GM19240 (cell line): ENCODE results near the gene GOLGA6D.
"Not testable (repeated sequence)": the region's sequence is repeated elsewhere in the genome, so short reads cannot be mapped to it uniquely, and the experiment has no call there.

Source experiments
- DNase-seq: peaks from one replicate; pipeline ENCODE4 v3.0.0; 2011; ENCODE audit warnings: low spot score; ENCODE audit not compliant: insufficient read length

Gene GOLGA6D

DNA sequence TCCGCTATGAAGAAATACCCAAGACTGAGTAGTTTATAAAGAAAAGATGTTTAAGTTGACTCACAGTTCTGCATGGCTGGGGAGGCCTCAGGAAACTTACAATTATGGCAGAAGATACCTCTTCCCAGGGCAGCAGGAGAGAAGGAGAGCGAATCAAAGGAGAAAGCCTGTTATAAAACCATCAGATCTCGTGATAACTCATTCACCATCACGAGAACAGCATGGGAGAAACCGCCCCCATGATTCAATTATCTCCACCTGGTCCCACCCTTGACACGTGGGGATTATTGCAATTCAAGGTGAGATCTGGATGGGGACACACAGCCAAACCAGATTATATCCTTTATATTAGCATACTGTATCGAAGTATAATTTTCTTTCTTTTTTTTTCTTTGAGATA lies 49.5 kb downstream of the GOLGA6D start:
- not testable (repeated sequence) for DNase-seq

DNA sequence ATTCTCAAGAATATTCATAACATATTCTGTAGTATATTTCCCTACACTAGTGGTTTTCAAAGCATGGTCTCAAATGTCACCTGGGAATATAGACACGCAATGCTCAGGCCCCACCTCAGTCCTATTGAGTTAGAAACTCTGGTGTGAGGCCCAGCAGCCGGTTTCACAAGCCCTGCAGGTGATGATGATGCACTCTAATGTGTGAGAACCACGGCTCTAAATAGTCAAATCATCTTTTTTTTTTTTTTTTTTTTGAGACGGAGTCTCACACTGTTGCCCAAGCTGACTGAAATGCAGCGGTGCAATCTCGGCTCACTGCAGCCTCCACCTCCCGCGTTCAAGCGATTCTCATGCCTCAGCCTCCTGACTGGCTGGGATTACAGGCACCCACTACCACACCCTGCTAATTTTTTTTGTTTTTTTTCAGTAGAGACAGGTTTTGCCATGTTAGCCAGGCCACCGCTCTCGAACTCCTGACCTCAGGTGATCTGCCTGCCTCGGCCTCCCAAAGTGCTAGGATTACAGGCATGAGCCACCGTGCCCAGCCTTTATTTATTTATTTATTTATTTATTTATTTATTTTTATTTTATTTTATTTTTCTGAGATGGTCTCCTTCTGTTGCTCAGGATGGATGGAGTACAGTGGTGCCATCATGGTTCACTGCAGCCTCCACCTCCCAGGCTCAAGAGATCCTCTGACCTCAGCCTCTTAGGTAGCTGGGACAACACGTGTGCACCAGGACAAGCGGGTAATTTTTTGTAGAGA lies 51.2 kb downstream of the GOLGA6D start:
- not testable (repeated sequence) for DNase-seq

DNA sequence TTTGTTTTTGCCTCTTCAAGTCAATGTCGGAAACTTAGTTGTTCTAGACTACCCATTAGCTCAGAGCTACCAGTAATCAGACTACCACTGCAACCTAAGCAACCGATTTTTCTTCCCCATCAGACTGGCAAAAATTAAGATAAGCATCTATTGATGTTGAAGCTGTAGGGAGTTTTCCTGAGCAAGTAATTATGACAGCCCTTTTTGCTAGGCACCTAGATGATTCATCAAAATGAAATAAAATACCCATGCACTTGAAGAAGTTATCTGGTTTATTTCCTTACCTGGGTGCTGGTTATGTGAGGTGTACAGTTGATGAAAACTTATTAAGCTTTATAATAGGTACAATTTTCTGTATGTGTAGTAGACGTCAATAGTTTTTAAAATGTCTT lies 52.7 kb downstream of the GOLGA6D start:
- no peak for DNase-seq

DNA sequence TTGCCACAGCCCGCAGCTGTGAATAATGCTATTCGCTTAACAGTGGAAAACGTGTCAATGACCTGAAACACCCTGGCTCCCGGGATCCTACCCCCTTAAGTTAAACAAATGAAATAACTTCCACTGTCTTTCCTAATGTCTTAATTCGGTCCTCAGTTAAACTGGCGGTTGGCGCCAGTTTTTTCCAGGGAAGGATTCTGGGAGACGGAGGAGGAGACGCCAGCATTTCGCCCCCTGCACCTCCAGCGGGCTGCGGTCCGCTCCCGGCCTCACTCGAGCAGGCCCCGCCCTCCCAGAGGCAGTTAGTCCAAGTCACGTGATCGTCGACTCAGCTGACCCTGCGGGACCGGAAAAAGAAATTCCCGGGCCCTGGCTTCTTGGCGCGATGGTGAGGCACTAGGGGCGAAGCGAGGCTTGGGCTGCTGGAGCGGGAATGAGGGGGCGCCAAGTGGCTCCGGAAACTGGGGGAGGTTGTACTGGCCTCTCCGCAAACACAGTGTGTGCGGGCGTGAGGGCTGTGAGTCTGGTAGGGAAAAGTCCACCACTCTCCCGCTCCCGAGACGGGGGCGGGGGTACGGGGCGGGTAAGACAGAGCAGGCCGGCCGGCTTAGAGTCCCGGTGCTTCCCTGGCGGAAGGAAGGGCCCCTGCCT lies 53.2 kb downstream of the GOLGA6D start, which contains the start of gene COMMD4:
Gene COMMD4, plus strand, starts transcription at position 359 of the 651 bp plus-strand sequence. Its CDS starts 27 bp downstream, at position 386.
- peak; percentile 62 for DNase-seq

DNA sequence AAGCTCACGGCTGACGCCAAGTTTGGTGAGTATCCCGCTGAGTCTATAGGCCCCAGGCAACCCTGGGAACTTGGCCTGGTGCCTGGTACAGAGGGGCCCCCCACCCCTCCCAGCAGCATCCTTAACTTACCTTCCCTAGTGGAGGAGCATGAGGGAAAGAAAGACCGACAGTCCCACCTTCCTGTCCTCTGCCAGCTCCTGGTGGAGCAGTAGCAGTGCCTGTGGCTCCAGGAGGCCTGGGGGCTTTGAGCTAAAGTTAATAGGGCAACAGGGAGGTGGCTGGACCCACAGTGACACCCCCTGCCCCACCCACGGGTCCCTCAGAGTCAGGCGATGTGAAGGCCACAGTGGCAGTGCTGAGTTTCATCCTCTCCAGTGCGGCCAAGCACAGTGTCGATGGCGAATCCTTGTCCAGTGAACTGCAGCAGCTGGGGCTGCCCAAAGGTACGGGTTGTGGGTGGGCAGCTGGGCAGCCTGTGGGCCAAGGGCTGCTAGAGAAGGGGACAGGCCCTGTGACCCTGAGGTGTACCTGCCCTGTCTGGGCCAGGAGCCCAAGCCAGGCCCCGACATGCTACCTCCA lies 56.1 kb downstream of the GOLGA6D start:
- no peak for DNase-seq

DNA sequence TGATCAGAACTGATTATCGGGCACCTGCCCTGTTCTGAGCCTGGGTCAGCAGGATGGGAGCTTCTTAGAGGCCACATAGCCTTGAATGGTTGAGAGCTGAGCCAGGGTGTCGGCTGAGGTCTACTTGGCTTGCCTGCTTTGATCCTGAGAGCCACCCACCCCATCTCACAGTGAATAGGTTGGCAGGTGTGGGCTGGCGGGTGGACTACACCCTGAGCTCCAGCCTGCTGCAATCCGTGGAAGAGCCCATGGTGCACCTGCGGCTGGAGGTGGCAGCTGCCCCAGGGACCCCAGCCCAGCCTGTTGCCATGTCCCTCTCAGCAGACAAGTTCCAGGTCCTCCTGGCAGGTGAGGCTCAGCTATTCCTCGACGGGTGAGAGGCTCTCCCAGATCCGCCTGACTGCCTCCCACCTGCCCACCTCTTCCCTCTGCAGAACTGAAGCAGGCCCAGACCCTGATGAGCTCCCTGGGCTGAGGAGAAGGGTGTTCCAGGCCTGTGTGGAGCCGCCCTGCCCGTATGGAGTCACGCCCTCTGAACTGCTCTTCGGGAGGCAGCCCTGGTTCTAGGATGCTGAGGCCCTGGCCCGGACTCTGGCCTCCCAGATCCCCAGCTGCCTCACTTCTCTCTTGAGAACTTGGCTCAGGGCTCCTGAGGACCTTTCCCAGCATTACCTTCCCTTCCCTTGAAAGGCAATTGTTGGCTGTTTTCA lies 57.1 kb downstream of the GOLGA6D start:
- no peak for DNase-seq

DNA sequence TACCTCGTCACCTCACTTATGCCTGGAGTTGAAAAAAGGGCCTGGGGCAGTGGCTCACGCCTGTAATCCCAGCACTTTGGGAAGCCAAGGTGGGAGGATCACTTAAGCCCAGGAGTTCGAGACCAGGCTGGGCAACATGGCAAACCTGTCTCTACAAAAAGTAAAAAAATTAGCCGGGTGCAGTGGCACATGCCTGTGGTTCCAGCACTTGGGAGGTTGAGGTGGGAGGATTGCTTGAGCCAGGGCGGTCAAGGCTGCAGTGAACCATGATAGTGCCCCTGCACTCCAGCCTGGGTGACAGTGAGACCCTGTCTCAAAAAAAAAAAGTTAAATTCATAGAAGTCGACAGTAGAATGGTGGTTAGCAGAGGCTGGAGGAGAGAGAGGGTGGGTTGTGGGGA lies 59.6 kb downstream of the GOLGA6D start:
- DNase-seq, result no peak

DNA sequence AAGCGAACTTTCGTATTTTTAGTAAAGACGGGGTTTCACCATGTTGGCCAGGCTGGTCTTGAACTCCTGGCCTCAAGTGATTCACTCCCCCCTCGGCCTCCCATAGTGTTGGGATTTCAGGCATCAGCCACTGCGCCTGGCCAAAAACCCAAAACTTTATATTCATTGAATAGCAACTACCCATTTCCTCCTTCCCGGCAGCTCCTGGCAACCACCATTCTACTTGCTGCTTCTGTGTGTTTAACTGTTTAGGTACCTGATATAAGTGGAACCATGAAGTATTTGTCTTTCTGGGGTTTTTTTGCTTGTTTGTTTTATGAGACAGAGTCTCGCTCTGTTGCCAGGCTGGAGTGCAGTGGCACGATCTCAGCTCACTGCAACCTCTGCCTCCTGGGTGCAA lies 61.3 kb downstream of the GOLGA6D start:
- not testable (repeated sequence) for DNase-seq
